ENCODE results near the gene ZNF618.

Gene ZNF618

GRCh38 chr9:113876151-113876992 is at the start of gene ZNF618:
Gene ZNF618, plus strand, starts transcription at chr9:113876309. Its CDS starts 72 bp downstream, at chr9:113876381.
- DNase-seq (ENCODE audit: low read depth) = peak; percentile 25
- H3K4me3 ChIP-seq (ENCODE audit: low read length) = peak within 1 kb of the TSS; percentile 76
- TF ChIP-seq CTCF (conservative IDR thresholded peaks at IDR 0.05; ENCODE audit: low read length) = peak; percentile 46

GRCh38 chr9:113828221-113828620 is 47.9 kb upstream of the ZNF618 start:
- no peak overlapping the region for H3K4me3 ChIP-seq (ENCODE audit: low read length)
- DNase-seq (ENCODE audit: low read depth) = no peak
- no peak for TF ChIP-seq CTCF (conservative IDR thresholded peaks at IDR 0.05; ENCODE audit: low read length)

GRCh38 chr9:113837334-113837733 is 38.8 kb upstream of the ZNF618 start:
- H3K4me3 ChIP-seq (ENCODE audit: low read length) = no peak overlapping the region
- no peak for DNase-seq (ENCODE audit: low read depth)
- no peak for TF ChIP-seq CTCF (conservative IDR thresholded peaks at IDR 0.05; ENCODE audit: low read length)

- TF ChIP-seq CTCF (conservative IDR thresholded peaks at IDR 0.05; ENCODE audit: low read length) = no peak
- H3K4me3 ChIP-seq (ENCODE audit: low read length) = no peak overlapping the region
- DNase-seq (ENCODE audit: low read depth) = no peak
Observed at GRCh38 chr9:113842086-113842485, 34.0 kb upstream of the ZNF618 start.

- no peak overlapping the region for H3K4me3 ChIP-seq (ENCODE audit: low read length)
- peak; percentile 13 for DNase-seq (ENCODE audit: low read depth)
- no peak for TF ChIP-seq CTCF (conservative IDR thresholded peaks at IDR 0.05; ENCODE audit: low read length)
Observed at GRCh38 chr9:113844466-113844865, 31.6 kb upstream of the ZNF618 start.

- no peak overlapping the region for H3K4me3 ChIP-seq (ENCODE audit: low read length)
- no peak for DNase-seq (ENCODE audit: low read depth)
- TF ChIP-seq CTCF (conservative IDR thresholded peaks at IDR 0.05; ENCODE audit: low read length) = no peak
Observed at GRCh38 chr9:113851359-113851758, 24.8 kb upstream of the ZNF618 start.

GRCh38 chr9:113851873-113852272 is 24.2 kb upstream of the ZNF618 start:
- no peak for TF ChIP-seq CTCF (conservative IDR thresholded peaks at IDR 0.05; ENCODE audit: low read length)
- DNase-seq (ENCODE audit: low read depth) = no peak

More at GRCh38 chr9:113851873-113852272, 24.2 kb upstream of the ZNF618 start:
- H3K4me3 ChIP-seq (ENCODE audit: low read length) = no peak overlapping the region
